OCI-LY1 (cell line): Measurements from ENCODE around the gene MIP.
"Not testable (repeated sequence)": the region's sequence is repeated elsewhere in the genome, so short reads cannot be mapped to it uniquely, and the experiment has no call there.

Source experiments
- H2AFZ ChIP-seq: fragments of 200-600 bp; sonication (generic), shearing (Covaris generic); 2 replicates; pipeline ENCODE4 v1.6.0; 2014; ENCODE audit warnings: antibody characterized with exemption, mild to moderate bottlenecking, low read length
- H3F3A ChIP-seq: fragments of 200-600 bp; sonication (generic), shearing (Covaris generic); 2 replicates; pipeline ENCODE4 v1.6.0; 2014; ENCODE audit warnings: mild to moderate bottlenecking, antibody characterized with exemption, low read length, moderate library complexity; ENCODE audit not compliant: insufficient read depth
- H3K27ac ChIP-seq: fragments of 200-600 bp; sonication (generic); 2 replicates; pipeline ENCODE4 v1.5.1; 2014; ENCODE audit warnings: low read length, mixed run types, mild to moderate bottlenecking, low read depth; ENCODE audit not compliant: poor library complexity, severe bottlenecking
- H3K27me3 ChIP-seq: fragments of 200-600 bp; sonication (generic); 2 replicates; pipeline ENCODE4 v1.6.0; 2014; ENCODE audit warnings: antibody characterized with exemption, mild to moderate bottlenecking, low read length, moderate library complexity; ENCODE audit not compliant: insufficient read depth
- H3K36me3 ChIP-seq: fragments of 200-600 bp; sonication (generic); 2 replicates; pipeline ENCODE4 v1.6.1; 2014; ENCODE audit warnings: mild to moderate bottlenecking, antibody characterized with exemption, low read length, moderate library complexity, mixed read lengths; ENCODE audit not compliant: insufficient read depth
- H3K4me1 ChIP-seq: fragments of 200-600 bp; sonication (generic); 2 replicates; pipeline ENCODE4 v1.5.1; 2014; ENCODE audit warnings: mild to moderate bottlenecking, low read length, moderate library complexity; ENCODE audit not compliant: insufficient read depth, severe bottlenecking
- H3K4me2 ChIP-seq: fragments of 200-600 bp; sonication (generic), shearing (Covaris generic); 2 replicates; pipeline ENCODE4 v1.6.1; 2014; ENCODE audit warnings: low read length
- H3K4me3 ChIP-seq: fragments of 200-600 bp; sonication (generic); 2 replicates; pipeline ENCODE4 v1.5.1; 2014; ENCODE audit warnings: low read length, low read depth, mild to moderate bottlenecking, mixed read lengths; ENCODE audit not compliant: poor library complexity, severe bottlenecking
- H3K79me2 ChIP-seq: fragments of 200-600 bp; shearing (Covaris generic); 2 replicates; pipeline ENCODE4 v1.6.1; 2016; ENCODE audit warnings: mixed run types, low read length, mixed read lengths; ENCODE audit not compliant: insufficient read depth
- H3K9ac ChIP-seq: fragments of 200-600 bp; sonication (generic), shearing (Covaris generic); 2 replicates; pipeline ENCODE4 v1.6.1; 2014; ENCODE audit warnings: mild to moderate bottlenecking, low read length, mixed read lengths
- H3K9me2 ChIP-seq: fragments of 200-600 bp; sonication (generic), shearing (Covaris generic); 2 replicates; pipeline ENCODE4 v1.6.1; 2014; ENCODE audit warnings: low read depth, mild to moderate bottlenecking, low read length, mixed read lengths
- H3K9me3 ChIP-seq: fragments of 200-600 bp; shearing (Covaris generic); 2 replicates; pipeline ENCODE4 v1.6.1; 2014; ENCODE audit warnings: low read length, mixed read lengths
- H4K20me1 ChIP-seq: fragments of 200-600 bp; sonication (generic), shearing (Covaris generic); 2 replicates; pipeline ENCODE4 v1.6.0; 2016; ENCODE audit warnings: mild to moderate bottlenecking, low read length; ENCODE audit not compliant: insufficient read depth
- EZH2 ChIP-seq: fragments of 200-600 bp; sonication (generic), shearing (Covaris generic); IDR thresholded peaks from 2 replicates; pipeline ENCODE4 v1.8.0; 2017; ENCODE audit warnings: borderline replicate concordance, mixed run types, mild to moderate bottlenecking, antibody characterized with exemption, low read length, moderate library complexity, mixed read lengths
- TF ChIP-seq, protein P1 (sequence below): fragments of 200-600 bp; sonication (generic), shearing (Covaris generic); IDR thresholded peaks from 2 replicates; pipeline ENCODE4 v1.5.1; 2017; ENCODE audit warnings: mild to moderate bottlenecking, antibody characterized with exemption, low read length, moderate library complexity, mixed read lengths

MIP gene

DNA sequence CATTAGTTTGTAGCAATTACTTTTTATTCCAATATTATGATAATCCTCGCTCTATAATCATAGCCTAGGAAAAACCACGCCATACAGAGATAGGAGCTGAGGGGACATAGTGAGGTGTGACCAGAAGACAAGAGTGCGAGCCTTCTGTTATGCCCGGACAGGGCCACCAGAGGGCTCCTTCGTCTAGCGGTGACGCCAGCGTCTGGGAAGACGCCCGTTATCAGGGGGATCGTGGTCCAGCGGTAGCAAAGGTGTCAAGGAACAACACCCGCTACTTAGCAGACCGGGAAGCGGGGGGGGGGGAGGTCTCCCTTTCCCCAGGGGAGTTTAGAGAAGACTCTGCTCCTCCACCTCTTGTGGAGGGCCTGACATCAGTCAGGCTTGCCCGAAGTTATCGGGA is 42.2 kb upstream of the MIP start:
- not testable (repeated sequence) for H3K4me3 ChIP-seq, H3K4me2 ChIP-seq, H3K79me2 ChIP-seq

DNA sequence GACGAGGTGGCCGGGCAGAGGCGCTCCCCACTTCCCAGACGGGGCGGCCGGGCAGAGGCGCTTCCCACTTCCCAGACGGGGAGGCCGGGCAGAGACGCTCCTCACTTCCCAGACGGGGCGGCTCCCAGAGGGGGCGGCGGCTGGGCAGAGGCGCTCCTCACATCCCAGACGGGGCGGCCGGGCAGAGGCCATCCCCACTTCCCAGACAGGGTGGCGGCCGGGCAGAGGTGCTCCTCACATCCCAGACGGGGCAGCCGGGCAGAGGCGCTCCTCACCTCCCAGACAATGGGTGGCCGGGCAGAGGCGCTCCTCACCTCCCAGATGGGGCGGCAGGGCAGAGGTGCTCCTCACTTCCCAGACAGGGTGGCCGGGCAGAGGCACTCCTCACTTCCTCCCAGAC is 40.0 kb upstream of the MIP start:
- H3K27ac ChIP-seq, H3K4me1 ChIP-seq, H3K9ac ChIP-seq, H3K9me3 ChIP-seq, H3K36me3 ChIP-seq, H3K4me2 ChIP-seq, H3K79me2 ChIP-seq, H3F3A ChIP-seq, H3K9me2 ChIP-seq, H2AFZ ChIP-seq, H3K4me3 ChIP-seq, H4K20me1 ChIP-seq, H3K27me3 ChIP-seq: not testable (repeated sequence)

More for the DNA sequence above, 42.2 kb upstream of the MIP start:
- H3K4me1 ChIP-seq, H2AFZ ChIP-seq, H3K9ac ChIP-seq, H3K27ac ChIP-seq, H3K27me3 ChIP-seq, H4K20me1 ChIP-seq, H3K9me2 ChIP-seq, H3K9me3 ChIP-seq, H3F3A ChIP-seq, H3K36me3 ChIP-seq: not testable (repeated sequence)
- TF ChIP-seq, protein P1, sequence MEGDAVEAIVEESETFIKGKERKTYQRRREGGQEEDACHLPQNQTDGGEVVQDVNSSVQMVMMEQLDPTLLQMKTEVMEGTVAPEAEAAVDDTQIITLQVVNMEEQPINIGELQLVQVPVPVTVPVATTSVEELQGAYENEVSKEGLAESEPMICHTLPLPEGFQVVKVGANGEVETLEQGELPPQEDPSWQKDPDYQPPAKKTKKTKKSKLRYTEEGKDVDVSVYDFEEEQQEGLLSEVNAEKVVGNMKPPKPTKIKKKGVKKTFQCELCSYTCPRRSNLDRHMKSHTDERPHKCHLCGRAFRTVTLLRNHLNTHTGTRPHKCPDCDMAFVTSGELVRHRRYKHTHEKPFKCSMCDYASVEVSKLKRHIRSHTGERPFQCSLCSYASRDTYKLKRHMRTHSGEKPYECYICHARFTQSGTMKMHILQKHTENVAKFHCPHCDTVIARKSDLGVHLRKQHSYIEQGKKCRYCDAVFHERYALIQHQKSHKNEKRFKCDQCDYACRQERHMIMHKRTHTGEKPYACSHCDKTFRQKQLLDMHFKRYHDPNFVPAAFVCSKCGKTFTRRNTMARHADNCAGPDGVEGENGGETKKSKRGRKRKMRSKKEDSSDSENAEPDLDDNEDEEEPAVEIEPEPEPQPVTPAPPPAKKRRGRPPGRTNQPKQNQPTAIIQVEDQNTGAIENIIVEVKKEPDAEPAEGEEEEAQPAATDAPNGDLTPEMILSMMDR: peak; percentile 24; the same call in 1 of the 2 replicates

DNA sequence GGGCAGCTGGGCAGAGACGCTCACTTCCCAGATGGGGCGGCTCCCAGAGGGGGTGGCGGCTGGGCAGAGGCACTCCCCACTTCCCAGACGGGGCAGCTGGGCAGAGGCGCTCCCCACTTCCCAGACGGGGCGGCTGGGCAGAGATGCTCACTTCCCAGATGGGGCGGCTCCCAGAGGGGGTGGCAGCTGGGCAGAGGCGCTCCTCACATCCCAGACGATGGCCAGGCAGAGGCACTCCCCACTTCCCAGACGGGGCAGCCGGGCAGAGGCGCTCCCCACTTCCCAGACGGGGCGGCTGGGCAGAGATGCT is 39.6 kb upstream of the MIP start:
- H4K20me1 ChIP-seq, H3K4me2 ChIP-seq, H3F3A ChIP-seq, H3K27me3 ChIP-seq, H3K4me1 ChIP-seq, H2AFZ ChIP-seq, H3K9me2 ChIP-seq, H3K36me3 ChIP-seq, H3K79me2 ChIP-seq, H3K9me3 ChIP-seq, H3K4me3 ChIP-seq, H3K9ac ChIP-seq, H3K27ac ChIP-seq: not testable (repeated sequence)

DNA sequence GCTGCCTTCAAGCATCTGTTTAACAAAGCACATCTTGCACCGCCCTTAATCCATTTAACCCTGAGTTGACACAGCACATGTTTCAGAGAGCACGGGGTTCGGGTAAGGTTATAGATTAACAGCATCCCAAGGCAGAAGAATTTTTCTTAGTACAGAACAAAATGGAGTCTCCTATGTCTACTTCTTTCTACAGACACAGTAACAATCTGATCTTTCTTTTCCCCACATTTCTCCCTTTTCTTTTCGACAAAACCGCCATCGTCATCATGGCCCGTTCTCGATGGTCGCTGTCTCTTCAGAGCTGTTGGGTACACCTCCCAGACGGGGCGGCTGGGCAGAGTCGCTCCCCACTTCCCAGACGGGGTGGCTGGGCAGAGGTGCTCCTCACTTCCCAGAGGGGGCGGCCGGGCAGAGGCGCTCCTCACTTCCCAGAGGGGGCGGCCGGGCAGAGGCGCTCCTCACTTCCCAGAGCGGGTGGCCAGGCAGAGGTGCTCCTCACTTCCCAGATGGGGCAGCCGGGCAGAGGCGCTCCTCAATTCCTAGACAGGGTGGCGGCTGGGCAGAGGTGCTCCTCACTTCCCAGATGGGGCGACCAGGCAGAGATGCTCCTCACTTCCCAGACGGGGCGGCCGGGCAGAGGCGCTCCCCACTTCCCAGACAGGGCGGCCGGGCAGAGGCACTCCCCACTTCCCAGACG is 39.1 kb upstream of the MIP start:
- not testable (repeated sequence) for H3K79me2 ChIP-seq, H3K4me2 ChIP-seq, H3K9ac ChIP-seq, H3K27me3 ChIP-seq, H4K20me1 ChIP-seq, H3K36me3 ChIP-seq, H3K27ac ChIP-seq, H3K9me2 ChIP-seq, H2AFZ ChIP-seq, H3K4me3 ChIP-seq, H3K9me3 ChIP-seq, H3F3A ChIP-seq, H3K4me1 ChIP-seq

DNA sequence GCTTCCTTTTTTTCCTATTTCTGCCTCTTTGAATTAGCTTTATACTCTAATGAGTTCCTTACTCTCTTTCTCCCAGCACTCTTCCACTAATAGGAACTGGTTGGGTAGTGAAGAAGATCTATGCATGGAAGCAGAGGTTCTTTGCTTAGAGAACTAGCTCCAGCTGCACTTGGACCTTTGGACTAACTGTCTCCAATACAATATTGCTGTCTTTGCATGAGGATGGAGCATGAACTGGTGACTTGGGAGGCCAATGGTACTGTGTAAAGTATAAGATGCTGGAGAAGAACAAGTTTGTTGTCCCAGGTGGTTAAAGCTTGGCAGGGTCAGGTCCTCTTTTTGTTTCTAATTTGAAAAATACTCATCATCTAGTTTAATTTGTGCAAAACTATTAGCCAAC is 35.9 kb upstream of the MIP start:
- Histone ChIP-seq H3K9ac (no peak overlapping the region), H3K79me2 (no peaks in the 10 kb centered on the region), H3K27me3 (peaks cover 8% of the 10 kb centered on the region), H3K27ac (no peak overlapping the region), H2AFZ (no peak overlapping the region), H3K4me3 (no peak overlapping the region), H3K9me3 (no peaks in the 10 kb centered on the region), H3F3A (no peaks in the 10 kb centered on the region), H3K36me3 (no peaks in the 10 kb centered on the region), H4K20me1 (no peaks in the 10 kb centered on the region), H3K4me1 (no peaks in the 10 kb centered on the region), H3K4me2 (no peak overlapping the region), H3K9me2 (no peaks in the 10 kb centered on the region)
- no peak for TF ChIP-seq EZH2
- TF ChIP-seq, protein P1: no peak
